GM18907 (cell line): ENCODE measurements around the gene IFFO2.

Source experiments
- ATAC-seq: cut with Tn5 transposase; IDR thresholded peaks from one replicate; pipeline ENCODE4 v1.9.1; 2021; ENCODE audit warnings: mild to moderate bottlenecking, moderate library complexity; ENCODE audit not compliant: unreplicated experiment

IFFO2 gene

DNA sequence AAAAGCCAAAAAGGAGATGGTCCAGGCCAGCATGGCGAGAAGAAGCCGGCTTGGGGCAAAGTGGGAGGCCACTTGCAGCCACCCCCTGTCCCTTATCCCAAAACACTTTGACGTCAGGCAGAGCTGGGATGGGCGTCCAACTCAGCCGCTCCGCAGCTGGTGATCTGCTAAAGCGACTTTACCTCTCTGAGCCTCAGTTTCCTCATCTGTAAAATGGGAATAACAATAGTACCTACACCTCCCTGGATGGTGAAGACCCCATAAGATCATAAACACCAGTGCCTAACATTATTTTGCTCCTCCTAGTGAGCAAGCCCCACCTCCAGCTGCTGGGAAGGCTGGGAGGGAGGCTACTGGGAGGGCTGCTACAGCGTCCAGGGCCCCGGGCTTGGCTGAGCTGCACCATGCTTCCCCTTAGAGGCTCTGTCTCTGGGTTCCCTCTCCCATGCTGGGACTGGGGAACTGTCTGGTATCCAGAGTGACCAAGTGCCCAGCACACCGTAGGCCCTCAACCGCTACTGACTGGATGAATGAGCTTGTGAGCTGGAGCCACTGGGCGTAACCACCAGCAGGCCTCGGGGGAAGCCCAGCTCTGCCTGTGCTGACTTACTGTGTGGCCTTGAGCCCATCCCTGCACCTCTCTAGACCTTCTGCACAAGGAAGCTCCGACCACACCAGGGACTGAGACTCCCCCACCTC is 18.3 kb downstream of the IFFO2 start:
- ATAC-seq = no peak

DNA sequence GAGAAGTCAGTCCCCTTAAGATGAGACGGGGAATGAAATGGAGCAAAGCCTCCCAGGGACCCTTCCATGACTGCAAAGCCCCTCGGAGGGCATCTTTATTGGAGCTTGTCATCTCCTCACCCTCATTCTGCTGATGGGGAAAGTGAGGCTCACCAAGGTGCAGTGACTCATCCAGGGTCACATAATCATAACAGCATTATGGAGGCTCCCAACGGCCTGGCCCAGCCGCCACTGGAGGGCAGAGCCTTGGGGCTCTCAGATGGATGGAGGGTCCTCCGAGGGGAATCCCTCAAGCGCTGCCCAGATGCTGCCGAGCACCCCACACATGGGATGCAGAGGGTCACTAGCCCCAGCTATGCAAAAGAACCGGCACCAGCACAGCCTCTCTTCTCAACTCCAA is 18.9 kb downstream of the IFFO2 start:
- ATAC-seq = no peak

DNA sequence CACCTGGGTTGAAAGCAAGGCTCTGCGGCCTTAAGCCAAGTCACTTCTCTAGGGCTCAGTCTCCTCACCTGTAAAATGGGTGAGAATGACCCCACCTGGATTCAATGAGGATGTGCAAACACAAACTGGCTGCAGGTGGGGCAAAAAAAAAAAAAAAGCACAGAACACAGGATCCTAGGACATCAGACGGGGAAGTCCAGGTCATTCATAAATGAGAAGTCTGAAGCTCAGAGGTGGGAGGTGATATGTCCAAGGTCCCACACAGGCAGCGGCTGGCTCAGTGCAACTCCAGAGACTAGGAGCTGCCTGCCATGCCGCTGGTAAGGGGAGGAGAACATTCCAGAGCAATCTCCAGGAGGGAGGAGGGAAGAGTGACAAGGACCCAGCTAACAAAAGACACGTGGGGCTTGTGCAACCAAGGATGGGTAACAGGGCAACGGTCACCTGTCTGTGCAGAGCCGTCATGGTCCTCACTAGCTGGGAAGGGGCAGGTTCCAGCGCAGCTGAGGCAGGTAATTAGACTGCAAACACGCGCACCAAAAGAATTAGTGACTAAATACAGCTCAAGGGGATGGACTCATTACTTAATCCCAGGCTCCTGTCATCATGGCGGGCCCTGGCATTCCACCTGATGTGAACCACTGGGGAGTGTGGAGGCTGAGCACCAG is 19.5 kb downstream of the IFFO2 start:
- no peak for ATAC-seq

DNA sequence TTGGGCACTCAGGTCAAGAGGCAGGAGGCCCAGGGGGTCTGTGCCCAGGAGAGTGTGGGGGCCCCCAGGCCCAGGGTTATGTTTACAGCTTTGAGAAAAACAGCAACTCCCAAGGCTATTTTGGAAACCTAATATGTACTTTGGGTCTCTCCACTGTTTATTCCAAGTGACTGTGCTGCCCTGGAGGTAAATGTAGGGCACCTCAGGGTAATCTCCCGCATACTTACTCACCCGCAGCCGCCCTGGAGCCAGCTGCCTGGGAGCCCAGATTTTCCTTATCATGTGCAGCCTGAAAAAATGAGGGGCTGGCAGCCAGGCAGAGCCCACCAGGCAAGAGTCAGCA is 20.0 kb downstream of the IFFO2 start:
- ATAC-seq = no peak

DNA sequence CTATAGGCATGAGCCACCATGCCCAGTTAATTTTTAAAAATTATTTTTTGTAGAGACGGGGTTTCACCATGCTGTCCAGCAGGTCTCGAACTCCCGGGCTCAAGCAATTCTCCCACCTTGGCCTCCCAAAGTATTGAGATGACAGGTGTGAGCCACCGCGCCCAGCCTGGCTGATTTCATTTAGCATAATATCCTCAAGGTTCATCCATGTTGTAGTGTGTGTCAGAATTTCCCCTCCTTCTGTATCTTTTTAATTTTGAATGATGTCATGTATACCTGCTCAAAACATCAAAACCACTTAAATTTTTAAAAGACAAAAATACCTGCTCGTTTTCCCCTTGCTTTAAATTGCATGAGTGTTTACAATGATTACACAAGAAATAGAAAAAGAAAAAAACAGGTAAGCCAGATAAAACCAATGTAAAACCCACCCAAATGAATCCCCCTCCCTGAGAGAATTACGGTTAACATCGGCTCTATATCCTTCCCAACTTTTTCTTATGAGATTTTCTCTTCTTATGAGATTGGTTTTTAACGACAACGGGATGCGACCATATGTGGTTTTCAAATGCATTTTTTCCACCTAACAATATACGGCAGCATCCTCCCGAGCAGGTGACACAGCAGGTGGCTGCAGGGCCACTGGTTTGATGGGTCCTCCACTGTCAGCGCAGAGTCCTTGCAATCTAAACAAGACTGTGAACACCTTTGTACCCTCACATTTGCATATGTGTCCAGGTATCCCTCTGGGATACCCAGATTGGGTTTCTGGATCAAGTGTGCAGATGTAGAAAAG is 22.1 kb downstream of the IFFO2 start:
- ATAC-seq = no peak

DNA sequence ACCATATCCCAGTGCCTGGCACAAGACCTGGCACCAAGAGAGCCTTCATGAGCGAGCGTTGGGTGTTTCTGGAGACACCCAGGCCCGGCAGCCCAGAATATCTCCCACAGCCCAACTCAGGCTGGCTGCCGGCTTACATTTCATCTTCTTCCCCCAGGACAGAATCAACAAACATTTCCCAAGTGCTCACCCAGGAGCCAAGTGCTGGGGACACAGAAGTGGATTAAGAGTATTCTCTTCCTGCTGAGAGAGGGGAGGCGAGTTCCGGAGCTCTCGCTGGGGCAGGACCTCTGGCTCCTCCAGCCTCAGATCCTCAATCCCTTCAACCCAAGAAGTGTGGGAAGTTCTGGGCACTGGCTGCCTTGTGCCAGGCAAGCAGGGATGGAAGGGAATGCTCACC is 23.6 kb downstream of the IFFO2 start:
- ATAC-seq = no peak

DNA sequence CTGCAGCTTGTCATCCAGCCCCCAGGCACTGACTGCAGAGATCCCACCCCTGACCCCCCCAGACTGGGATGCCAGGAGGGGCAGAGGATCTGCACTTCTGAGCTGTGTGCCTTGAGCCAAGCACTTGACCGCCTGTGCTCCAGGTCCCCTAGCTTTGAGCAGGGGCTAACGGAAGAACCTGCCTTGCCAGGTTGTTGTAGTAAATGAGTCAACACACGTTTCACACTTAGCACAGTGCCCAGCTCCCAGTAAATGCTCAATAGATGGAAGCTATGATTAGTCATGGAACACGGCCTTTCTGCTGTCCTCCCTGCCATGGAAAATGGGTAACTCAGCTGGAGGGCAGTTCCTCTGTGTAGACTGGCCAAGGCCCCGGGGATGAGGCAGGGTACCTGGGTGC is 24.1 kb downstream of the IFFO2 start:
- ATAC-seq = no peak

DNA sequence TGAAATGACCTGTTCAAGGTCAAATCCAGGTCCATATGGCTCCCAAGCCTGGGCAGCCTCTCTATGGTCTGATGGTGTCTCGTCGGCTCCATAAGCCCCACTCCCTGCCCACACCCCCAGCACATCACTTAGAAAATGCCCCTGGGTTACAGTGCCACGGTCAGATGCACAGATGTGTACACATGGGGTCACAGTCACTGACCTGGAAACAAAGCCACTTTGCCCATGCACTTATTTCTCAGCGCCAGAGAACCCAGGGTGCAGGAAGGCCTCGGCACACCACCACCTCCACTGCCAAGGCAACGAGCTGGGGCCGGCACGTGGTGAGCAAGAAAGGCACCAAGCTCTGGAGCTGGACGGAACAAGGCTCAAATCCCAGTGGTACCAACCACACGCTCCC is 24.7 kb downstream of the IFFO2 start:
- ATAC-seq = no peak

DNA sequence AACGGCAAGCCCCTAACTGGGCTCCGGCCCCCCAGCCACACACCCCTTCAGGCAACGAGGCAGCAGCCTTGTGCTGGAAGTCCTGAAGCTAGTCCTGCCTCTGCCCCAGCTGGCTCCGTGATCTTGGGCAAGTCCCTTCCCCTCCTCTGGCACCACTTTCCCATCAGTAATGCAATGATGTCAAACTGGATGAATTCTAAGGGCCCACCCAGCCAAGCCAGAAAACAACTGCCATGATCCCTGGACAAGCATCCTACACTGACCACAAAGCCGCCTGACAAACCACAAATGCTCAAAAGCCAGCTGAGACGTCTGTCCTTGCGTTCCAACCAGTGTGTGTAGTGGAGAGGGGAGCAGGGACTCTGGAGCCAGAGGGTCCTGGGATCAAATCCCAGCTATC is 26.8 kb downstream of the IFFO2 start:
- ATAC-seq = no peak

DNA sequence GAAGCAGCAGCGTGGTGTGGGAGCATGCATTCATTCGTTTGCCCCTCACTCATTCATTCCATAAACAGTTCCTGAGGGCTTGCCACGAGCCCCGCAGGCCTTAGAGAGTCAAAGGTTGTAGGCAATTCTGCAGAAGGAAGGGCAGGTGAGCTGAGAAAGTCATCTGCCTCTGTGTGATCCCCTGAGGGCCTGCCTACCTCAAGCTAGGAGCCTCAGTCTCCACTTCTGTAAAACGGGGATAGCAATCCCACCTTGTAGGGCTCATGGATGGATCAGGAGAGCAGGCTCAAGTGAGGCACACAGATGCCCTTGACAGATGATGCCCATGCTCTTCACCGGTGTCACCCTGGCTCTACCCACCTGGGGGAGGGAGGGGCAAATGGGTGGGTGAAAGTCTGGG is 27.5 kb downstream of the IFFO2 start:
- ATAC-seq = no peak

DNA sequence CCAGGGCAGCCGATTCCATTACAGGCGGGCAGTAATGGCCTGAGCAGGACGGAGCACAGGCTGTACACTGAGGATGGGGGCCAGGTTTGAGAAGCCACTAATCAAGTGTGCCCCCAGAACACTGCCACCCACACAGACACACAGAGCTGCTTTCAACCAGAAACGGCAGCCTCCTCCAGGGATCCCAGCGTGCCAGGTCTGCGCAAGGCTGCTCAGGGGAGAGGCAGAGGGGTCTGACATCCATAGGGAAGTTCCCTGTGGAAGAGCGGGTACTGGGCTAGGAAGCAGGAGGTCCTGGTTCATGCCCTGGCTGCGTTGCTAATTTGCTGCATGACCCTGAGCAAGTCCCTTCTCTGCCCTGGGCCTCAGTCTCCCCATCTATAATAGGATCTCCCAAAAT is 28.1 kb downstream of the IFFO2 start:
- ATAC-seq = no peak

DNA sequence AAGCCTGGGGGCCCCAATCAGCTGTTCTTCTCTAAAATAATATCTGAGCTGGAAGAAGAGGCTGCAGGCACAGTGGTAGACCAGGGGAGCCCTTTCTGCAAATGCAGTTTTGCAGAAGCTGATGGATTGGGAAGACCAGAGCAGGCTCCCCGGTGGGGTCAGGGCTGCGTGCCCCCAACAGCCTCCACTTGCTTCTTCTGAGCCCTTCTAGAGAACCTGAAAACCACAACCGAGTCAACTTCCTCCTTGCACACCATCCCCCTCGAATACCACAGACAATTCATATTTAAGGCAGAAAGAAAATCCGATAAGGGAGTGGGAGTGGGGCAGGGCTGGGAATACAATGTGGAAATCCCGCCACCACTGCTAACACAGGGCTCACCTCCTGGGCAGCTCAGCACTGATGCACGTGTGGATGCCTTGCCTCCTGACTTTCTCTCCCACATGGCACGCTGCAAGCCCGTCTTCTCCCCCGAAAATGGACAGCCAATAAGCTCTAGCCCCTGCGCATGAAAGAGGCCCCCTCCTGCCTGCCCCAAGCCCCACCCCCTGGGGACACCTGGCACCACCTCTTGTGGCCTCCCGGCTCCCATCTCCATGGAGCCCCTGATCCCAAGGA is 28.7 kb downstream of the IFFO2 start:
- peak; percentile 42 for ATAC-seq

DNA sequence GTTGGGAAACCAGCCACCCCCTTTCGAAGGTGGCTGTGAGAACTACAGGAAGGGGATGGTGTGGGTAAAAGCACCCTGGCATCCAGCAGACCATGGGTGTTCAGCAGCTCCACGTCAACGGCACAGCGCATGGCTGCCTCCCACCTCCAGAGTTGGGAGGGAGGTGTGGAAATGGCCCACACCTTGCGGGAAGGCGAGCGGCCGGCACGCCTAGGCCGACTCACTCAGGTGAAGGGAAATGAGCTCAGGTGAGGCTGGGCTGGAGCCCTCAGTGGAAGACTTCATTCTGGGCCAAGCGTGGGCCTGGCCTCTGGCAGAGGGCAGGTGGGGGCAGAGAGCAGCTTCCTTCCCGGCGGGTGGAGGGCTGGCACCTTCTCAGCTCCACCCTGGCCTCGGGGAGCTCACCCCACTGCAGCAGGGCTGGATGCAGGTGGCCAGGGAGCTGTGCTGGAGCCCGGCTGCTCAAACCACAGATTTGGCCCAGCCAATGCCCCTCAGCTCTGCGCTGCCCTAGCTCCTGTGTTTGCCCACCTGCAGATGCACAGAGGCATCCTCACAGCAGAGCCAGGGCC is 29.3 kb downstream of the IFFO2 start:
- ATAC-seq = peak; percentile 22

DNA sequence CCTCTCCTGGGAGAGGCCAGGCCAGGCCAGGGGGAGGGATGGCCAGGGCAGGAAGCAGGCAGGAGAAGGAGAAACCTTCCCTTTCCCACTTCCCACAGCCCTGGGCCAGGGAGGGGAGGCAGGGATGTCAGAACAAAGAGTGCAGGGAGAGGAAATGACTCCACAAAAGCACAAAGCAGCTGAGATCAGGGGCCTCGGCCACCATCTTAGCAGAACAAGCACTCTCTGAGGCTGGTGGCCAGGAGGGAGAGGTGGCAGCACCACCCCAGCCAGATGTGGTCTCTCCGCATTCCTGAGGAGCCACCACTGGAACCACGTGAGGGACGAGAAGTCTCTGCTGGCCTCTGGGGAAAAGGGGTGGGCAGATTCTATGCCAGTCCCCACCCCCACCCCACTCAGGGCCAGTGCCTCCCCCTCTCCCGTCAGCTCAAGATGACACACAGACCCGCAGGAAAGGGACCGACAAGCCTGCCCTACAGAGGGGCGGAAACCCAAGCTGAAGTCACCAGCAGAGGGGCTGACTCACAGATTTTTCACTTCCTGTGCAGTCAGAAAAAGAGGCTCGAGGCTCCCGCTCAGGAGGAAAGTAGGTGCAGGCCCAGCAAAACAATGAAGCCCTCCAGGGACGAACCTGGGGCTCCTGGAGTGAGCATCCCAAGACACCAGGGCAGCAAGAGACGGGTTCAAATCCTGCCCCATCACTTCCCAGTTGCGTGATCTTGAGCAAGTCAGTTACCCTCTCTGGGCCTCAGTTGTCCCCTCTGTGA is 30.0 kb downstream of the IFFO2 start:
- ATAC-seq = peak; percentile 57

DNA sequence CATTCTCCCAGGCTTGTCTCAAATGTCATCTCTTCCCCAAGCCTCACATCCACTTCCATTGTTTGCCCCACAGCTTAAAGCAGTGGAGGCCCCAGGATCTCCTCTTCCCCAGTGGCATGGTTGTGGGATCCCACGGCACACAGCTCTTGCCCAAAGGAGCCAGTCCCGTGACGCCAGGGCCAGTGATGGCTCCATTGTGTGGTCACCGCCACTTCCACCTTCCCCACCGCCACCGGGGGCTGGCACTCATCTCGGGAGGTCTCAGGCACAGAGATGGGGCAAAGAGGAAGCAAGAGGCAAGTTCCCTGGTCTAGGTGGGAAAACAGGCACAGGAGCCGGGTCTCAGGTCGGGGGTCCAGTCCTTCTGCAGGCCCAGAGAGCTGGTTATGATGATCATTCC is 31.2 kb downstream of the IFFO2 start:
- ATAC-seq = no peak

DNA sequence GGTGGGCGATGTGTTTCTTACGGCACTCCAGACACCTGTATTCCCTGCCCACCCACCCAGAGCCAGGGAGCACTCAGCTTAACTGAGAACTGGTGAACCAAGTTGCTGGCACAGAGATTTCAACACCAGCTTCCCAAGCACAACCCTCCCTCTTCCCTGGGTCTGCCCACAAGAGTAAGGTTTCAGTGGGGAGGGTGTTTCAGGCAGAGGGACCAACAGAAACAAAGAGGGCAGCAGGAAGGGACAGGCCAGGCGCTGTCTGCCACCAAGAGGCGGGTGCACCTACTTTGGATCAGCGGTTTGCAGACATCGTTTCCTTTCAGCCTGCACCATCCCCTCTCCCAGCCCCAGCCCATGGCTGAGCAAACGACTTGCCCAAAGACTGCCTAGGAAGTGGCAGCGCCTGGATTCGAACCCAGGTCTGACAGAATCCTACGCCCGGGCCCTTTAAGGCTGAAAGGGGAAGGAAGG is 32.2 kb downstream of the IFFO2 start:
- no peak for ATAC-seq

DNA sequence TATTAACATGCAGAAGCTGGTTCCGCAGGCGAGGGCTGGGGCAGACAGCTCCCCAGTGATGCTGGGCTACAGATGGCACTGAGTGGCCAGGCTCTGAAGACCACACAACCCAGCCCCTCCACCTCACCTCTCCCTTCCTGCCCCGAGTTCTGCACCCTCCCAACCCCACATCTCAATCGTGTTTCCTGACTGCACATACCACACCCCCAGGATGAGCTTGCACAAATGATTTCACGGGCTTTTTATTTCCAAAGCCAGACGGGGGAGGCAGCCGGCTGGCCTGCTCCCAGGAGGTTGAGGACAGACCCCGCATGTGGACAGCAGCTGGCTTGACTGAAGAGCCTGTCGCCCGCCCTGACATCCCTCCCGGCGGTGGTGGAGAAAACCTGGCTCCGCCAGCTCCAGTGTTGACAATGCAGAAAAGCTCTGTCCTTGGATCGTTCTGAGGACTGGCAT is 32.7 kb downstream of the IFFO2 start:
- ATAC-seq = no peak

DNA sequence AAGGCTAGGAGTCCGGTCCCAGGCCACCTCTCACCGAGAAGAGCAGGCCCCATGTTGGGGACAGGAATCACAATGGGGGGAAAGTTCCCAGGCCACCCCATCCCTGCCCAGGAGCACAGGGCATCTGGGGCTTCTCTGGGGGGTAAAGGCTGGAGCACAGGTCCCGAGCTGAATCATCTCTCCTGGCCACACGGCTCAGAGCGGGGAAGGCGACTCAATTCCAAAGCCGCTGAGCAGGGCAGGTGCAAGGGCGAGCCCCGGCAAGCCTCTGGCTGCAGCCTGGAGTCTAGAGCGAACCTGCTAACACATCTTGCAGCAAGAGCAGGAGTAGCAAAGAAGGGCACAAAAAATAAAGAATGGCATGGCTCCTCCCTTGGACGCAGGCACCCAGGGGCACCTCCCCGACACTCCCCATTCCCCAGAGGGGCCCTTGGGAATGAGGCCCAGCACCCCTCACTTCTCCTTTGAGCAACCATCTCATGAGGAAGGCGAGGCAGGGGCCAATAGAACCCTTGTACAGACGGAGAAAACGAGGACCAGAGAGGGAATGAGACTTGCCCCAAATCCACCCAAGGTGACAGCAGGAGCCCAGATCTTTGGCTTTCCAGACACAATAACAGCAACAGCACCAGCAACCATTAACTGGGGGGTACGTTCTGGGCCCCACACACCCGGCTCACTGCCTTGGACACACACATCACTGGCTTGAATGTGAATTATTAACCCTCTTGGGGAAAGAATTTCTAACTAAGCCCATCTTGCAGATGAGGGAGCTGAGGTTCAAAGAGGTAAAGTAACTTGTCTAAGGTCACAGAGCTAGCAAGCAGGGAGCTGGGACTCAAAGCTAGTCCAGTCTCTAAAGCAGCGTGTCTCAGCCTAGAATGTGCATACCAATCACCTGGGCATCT is 33.4 kb downstream of the IFFO2 start:
- no peak for ATAC-seq

DNA sequence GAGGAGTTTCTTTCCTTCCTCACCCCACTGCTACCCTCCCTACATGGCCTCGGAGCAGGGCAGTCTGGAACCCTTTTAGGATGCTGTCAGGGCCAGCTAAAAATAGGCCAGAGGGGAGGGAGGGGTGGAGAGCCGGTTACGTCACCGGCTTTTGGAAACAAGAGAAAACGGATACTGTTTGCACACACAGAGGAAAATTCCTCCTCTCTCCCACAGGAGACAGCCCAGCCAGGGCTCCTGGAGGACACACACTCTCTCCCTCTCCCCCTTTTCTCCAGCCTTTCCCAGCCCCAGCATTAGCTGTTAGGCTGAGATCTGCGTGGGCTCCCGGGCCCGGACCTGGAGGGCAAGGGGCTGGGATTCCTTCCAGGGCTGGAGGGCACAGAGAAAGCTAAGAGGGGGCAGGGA is 34.2 kb downstream of the IFFO2 start:
- ATAC-seq = no peak
